ENCODE results near the gene FGF1. TPM values are rescaled to one million over a fixed set of nuclear protein-coding genes. Genes with fewer than 3 reads are reported as not detected.
A peak's percentile ranks its signal among the peaks of the same experiment; 100 is the strongest.

The FGF1 gene
- polyA plus RNA-seq, 3 donors, result 24.2 to 28.8 (median 28.3) TPM

DNA sequence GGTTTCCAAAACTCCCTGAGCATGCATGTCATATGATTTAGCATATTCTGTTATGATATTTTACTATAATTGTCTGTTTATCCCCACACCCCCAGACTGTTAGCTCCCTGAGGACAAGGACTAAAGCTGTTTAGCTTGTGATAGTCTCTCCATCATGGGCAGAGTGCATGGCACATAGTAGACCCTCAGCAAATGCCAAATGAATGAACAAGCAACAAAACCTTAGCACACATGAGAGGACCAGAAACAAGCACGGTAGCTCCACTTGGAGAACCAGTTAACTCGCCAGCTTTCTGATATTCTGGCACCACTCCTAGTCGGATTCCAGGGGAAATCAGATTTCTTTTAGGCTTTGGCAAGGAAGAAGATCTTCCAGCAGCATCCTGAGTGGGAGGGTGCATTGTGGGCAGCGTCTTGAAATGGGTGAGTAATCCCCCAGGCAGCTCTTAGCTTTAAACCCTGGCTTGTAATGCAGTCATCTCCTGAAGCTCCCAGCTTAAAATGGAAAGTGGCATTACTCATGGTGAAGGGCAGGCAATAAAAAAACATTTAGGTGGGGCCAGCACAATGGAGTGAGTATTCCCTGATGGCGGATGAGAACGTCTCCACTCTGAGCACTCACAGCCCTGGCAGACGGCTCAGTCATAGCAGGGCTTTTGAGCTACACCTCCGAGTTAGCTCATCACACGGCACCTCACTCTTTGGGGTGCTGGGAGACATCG lies 41.1 kb downstream of the FGF1 start:
- DNase-seq (ENCODE audit: low read depth in 3 of 3, low spot score in 2 of 3), result no peak

DNA sequence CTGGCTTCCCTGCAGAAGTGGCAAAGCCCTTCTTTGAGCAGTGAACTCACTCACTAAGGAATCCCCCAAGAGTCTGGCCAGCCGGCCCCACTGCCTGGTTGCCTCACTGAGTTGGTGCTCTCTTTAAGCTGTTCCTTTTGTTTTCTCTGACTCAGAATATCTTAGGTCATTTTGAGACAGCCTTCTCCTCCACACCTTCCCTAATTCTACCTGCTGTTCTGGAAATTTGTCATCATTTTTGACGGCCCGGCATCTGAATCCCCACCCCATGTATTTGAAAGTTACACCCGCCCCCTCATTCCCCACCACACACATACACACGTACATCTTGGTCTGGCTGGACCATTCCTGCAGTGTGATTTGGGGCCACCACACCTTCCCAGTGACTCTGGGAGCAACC lies 41.8 kb downstream of the FGF1 start:
- no peak for DNase-seq (ENCODE audit: low read depth in 3 of 3, low spot score in 2 of 3)

DNA sequence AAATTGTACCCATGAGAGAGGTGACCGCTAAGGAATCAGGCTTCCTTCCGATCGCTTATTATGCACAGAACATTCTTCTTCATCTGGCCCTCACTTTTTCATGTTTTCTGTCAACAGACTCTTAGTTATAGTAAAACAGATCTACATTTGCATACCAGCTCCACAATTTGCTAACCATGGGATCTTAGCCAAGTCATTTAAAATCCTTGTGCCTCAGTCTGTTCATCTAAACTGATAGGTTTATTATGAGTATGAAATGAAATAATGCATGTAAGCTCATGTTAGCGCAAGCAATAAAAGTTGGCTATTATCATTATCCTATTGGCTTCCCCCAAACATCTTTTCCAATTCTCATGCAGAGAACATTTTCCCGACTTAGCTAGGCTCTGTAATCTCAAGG lies 42.3 kb downstream of the FGF1 start:
- DNase-seq (ENCODE audit: low read depth in 3 of 3, low spot score in 2 of 3), result no peak

DNA sequence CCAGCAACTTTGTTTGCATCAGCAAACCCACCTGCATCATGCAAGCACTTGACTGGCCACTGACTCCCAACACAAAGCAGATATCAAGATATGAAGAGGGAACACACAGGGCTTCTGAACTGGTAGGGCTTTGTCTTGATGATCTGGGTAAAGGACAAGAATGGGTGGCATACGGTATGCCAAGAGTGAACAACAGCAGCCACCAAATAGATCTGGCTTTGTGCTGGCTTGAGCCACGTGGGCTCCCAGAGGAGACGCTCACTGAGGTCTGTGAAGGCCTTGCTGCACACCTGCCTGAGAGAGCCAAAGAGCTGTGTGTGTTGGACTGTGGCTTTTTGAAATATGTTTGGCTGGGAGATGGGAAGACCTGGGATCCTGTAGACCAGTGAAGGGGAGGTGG lies 43.5 kb downstream of the FGF1 start:
- no peak for DNase-seq (ENCODE audit: low read depth in 3 of 3, low spot score in 2 of 3)

DNA sequence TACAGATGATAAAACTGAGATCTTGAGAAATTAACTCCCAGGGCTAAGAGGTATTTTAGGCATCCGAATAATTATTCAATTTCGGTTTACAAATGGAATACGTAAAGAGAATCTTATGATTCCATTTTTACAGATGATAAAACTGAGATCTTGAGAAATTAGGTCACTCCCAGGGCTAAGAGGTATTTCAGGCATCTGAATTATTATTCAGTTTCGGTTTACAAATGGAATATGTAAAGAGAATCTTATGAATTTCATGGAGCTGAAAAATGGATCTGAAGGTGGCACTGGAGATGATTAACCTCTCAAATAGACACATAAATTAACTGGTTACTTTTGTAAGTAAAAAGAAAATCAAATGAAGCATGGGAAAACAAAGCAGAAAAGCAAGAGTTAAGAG lies 44.2 kb downstream of the FGF1 start:
- DNase-seq (ENCODE audit: low read depth in 3 of 3, low spot score in 2 of 3), result no peak

DNA sequence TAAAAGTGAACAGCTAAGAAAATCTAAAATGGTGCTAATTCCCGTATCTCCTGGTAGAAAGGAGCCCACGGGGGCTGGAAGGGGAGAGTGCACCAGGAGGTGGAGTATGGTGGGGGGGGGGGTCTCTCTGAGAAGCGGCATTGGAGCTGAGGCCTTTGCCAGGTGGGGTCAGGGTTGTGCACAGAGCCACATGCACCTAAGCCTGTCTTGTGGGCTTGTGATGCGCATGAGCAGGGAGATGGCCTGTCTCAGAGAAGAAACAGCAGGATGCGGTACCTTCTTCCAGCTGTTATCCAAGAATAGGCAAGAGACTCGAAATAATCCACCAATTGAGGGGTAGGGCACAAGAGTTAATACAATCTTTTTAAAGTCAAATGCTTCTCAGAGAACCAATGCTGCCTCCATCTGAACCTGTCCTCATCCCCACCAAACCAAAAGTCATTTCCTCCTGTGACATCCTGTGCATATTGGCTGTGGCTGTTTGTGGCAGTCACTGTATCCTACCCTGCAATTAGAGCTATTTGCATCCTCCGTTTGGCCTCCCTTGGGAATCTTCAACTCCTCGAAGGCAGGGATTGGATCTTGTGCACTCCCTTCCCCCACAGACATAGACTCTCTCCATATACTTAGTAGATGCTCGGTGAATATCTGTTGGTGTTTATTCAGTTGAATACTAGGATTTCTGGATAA lies 45.4 kb downstream of the FGF1 start:
- DNase-seq (ENCODE audit: low read depth in 3 of 3, low spot score in 2 of 3), result no peak

DNA sequence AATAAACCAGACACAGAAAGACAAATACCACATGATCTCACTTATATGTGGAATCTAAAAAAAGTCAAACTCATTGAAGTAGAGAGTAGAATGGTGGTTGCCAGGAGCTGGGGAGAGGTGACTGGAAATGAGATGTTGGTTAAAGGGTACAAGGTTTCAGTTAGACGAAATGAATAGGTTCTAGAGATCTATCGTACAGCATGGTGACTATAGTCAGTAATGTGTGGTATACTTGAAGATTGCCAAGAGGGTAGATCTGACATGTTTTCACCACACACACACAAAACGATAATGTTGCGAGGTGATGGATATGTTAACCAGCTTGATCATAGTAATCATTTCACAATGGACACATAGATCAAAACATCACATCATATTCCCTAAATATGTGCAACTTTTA lies 46.4 kb downstream of the FGF1 start:
- no peak for DNase-seq (ENCODE audit: low read depth in 3 of 3, low spot score in 2 of 3)

DNA sequence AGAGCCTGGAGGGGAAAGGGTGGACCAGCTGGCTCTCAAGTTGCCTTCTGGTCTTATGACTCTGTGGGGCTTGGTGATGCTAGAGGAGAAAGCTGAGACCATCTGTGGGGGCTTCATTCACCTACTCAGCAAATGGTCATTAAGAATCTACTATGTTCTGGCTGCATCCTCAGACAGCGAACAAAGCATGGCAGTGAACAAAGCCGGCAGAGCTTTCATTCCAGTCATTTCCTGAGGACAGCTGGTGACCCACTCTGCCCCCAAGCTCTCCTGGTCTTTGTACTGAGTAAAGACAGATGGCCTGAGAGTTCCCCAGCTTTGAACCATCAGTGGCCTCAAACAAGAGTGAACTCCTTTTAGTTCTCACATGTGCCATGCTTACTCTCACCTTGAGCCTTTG lies 48.0 kb downstream of the FGF1 start:
- no peak for DNase-seq (ENCODE audit: low read depth in 3 of 3, low spot score in 2 of 3)

DNA sequence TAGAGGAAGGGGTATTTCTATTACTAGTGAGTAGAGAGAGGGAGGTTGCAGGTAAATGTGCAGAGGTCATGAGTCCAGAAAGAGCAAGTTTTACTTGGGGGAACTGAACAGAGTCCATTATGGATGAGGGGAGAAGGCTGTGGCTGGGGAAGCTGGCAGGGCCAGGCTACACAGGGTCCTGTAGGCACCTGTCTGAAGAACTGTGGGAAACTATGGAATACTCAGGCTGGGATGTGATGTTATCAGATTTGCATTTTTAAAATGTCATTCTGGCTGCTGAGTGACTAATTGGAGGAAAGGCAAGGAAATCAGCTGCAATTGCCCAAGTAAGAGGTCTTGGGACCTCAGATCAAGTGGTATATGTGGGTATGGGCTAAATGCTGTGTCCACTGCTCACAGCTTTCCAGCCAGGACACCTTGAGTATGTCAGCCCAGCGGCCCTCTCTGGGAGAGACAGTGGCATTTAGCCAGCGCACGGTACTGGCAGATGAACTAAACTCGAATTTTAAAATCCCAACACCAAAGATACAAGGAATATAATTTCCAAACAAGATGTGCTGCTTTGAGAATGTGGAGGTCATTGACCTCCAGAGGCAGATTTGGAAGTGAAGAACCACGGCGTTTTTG lies 49.1 kb downstream of the FGF1 start:
- DNase-seq (ENCODE audit: low read depth in 3 of 3, low spot score in 2 of 3), result no peak

DNA sequence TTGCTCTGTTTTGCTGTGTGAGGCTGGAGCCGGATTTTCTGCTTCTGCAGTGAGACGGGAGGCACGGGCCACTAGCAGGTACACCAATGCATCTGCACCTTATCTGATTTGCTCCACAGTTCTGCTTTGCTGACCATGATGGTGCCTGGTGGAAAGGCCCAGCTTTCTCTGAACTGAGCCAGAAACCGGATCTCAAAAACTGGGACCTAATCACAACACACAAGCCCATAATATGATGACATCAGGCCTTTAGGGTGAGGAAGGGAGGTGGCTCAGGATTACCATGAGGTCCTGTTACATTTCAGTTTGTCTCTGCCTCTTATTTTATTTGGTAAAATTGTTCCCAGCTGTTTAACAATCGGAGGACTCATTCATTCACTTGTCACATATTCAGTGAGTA lies 49.8 kb downstream of the FGF1 start:
- peak in 1 of 3 donors; percentile 24 for DNase-seq (ENCODE audit: low read depth in 3 of 3, low spot score in 2 of 3)

DNA sequence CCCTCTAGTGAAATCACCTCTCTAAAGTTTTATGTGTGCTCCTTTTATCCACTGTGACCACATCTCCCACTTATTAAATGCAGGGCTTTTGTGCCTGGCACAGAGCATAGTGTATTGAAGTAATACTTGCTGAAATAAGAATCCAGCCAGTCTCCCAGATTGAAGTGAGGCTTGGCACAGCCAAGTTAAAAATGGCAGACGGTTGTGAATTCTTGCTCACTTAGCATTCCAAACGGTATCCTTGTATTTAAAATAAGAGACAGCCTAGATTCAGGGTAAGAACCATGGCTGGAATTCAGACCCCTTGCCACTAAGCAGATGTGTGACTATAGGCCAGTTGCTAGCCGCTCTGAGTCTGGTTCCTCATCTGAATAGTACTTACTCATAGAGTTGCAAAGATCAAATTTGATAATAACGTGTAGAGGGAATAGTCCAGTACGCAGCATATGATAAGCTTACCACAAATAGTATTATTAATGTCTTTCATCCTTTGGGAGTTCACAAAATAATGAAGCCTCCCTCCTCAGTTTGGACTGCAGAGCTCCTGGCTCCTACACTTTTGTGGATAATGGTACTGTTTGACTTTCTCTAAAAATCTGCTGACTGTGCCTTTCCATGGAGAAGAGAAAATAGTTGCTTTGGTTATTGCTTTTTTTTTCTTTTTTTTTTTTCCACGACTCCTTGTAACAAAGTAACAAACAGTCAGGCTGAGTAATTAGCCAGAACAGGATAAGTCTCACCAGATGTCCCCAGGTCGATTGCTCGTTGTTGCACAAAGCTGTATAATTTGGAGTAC lies 51.5 kb downstream of the FGF1 start:
- no peak for DNase-seq (ENCODE audit: low read depth in 3 of 3, low spot score in 2 of 3)

DNA sequence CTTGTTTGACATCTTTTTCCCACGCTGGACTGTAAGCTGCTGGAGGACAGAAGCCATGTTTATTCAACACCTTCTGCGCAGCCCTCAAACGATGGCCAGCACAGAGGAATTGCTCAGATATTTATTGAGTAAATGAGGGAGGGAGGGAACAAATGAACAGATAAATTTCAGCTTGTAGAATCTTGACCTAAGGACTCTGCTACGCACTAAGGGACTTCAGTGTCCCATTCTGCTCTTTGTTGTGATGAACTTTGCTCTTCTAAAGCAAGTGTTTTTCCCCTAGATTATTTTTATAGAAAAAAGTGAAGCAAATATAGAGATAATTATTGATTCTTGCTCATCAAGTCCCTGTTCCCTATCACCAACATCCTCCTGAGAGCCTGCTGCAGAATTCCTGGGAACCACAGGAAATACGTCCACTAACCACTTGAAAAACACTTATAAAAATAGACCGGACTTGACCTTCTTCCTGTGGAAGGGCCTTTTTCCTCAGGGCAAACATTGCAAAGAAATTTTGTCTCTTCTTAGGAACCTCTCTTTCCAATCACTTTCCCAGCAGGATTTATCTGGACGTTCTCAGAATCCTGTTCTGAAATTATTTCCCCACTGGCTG lies 54.9 kb downstream of the FGF1 start:
- no peak for DNase-seq (ENCODE audit: low read depth in 3 of 3, low spot score in 2 of 3)

DNA sequence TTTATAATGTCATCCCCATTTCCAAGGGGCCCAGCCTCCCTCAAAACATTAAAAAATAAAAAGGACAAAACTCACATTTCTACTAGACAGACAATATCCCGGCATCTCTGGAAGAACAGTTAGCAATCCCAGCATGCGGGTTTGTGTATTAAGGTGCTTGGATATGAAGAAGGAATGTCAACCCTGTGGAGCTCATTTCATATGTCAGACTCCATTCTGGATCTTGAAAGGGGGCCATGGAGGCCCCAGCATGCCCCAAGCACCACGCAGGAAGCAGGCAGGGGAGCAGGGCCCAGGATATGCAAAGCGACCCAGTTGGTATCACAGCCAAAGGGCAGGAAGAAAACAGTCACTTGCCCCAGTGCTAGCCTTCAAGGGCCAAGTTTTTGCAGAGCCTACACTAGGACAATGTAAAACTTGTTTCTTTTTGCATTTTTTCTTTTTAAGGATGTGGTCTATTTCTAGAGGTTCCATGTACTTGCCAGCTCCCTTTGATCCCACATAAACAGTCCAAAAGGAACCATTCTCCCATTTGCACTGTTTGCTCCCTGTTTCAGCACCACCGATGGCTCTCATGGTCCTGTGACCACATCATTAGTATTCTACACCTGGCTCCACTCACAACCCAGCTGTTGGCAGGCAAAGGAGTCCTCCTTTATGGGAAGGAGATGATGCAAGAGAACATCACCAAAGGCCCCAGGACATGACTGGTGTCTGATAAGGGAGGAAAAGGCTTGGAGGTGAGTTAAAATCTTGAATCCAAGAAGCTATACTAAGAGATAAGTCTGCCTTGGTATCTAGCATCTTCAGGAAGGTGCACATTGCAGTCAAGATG lies 58.3 kb downstream of the FGF1 start:
- DNase-seq (ENCODE audit: low read depth in 3 of 3, low spot score in 2 of 3), result no peak

DNA sequence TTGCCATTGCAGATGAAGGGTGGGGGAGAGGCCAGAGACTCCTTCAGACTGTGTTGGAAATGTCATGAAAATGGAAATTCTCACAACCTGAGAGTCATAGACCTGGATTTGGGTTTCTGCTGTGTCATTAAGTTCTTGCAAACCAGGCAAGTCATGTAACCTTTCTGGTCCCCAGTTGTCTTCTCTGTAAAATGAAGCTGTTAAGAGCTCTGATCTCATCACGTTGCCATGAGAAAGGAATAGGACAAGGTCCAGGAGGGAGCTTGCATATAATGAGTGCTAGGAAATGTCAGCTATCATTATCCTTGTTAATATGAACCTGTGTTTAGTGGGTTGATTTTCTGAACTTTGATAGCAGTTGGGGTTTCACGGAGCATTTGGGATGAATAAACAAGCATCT lies 59.1 kb downstream of the FGF1 start:
- no peak for DNase-seq (ENCODE audit: low read depth in 3 of 3, low spot score in 2 of 3)

DNA sequence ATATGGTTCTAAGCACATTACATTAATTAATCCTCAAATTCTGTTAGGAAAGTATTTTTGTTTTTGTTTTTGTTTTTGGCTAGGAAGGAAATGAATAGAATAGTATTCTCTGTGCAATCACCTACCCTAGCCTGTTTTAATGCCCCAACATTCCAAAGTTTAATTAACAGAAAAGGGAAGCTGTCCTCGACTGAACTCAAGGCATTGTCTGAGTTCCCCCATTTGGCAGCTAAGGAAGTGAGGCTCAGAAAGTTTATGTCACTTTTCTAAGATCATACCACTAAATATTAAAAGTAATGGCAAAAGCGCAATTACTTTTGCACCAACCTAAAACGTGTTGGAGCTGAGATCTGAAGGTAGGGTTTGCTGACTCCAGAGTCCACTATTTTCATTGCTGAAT lies 59.8 kb downstream of the FGF1 start:
- DNase-seq (ENCODE audit: low read depth in 3 of 3, low spot score in 2 of 3), result no peak

DNA sequence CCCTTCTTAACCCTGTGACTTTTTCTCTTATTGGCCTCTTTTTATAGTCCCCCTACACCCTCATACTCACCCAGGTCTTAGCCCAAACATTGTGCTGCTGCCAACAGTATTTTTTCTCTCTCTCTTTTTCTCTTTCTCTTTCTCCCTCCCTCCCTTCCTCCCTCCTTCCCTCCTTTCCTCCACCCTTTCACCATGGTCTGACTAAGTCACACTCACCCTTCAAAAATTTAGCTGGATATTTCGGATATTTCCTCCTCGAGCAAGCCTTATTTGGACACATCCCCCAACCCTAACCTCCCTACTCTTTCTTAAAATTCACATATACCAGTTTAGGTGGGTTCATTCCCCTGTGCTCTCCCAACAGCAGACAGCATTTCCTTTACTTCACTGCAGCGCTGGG lies 64.7 kb downstream of the FGF1 start:
- no peak for DNase-seq (ENCODE audit: low read depth in 3 of 3, low spot score in 2 of 3)

DNA sequence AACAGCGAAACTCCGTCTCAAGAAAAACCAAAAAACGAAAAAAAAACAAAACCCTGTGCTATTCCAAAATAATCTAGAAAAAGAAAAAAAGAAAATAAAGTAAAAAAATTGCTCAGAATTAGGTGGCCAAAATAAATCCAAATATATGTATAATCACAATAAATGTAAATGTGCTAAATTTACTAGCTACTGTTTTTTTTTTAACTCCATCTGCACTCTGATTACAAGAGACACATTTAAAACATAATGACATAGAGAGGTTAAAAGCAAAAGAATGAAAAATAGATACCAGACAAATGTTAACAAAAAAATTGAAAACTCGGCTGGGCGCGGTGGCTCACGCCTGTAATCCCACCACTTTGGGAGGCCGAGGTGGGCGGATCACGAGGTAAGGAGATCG lies 66.1 kb downstream of the FGF1 start:
- no peak for DNase-seq (ENCODE audit: low read depth in 3 of 3, low spot score in 2 of 3)

DNA sequence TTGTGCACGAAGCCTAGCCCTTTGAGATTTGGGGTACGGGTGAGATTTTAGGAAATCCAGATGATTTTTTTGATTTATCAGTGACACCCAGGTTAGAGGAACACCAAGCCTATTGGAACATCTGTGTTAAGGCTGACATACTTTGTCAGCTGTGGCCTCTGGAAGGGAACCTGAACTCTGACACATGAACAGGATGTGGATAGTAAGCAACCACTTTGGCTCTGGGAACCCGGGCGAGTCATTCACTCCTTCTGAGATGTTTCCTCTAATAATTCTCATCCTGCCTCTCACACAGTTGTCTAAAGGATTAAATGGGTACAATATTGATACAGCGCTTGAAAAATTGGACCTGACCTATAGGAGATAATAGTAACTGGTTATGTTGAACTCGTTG lies 67.8 kb downstream of the FGF1 start:
- no peak for DNase-seq (ENCODE audit: low read depth in 3 of 3, low spot score in 2 of 3)

DNA sequence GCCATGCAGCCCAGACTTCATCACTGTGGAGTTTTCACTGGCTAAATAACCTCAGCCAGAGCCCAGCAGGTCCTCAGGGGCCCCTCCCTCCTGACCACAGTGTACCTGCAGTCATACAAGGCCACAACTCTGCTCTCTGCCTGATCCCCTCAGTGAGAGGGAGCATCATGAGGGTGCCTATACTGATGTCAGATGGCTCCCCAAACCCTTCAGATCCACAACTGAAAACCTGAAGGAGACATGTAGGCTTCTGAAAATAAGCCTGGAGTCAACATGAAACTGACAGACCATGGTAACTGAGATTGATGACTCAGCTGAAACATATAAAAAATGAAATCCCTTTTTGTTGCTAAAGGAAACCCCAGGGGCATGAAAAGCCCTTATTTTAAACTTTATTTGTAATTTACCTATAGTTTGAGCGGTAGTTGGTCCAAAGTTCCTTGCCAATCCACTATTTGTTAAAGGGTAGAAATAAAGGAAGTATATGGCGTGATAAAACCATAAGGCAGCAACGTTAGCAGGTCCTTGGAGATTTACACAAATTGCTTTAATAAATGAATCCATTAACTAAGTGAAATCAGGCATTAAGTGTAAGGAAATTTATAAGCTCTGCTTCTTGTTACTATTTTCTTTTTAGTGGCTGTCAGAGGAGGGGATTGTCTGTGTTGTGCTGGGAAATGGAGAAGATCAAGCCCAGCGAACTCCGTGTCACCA lies 68.3 kb downstream of the FGF1 start:
- no peak for DNase-seq (ENCODE audit: low read depth in 3 of 3, low spot score in 2 of 3)

Data from right renal cortex interstitium (tissue), 3 donors.